Right atrium auricular region (tissue), 2 donors: ENCODE results near the gene PLXNA2. TPM values are rescaled to one million over a fixed set of nuclear protein-coding genes. Genes with fewer than 3 reads are reported as not detected.

Experiments used
- DNase-seq: peaks from one replicate; pipeline ENCODE4 v3.0.0-alpha.2; 2019; ENCODE audit warnings: low spot score
- H3K27ac ChIP-seq, 2 donors: fragments of 200-600 bp; sonication (generic); 1 replicate in 1 of 2; 2 replicates in 1 of 2; pipeline ENCODE4 v1.5.1; 2016 to 2019
- H3K27me3 ChIP-seq, 2 donors: fragments of 200-600 bp; sonication (generic); one replicate each; pipeline versions ENCODE4 v1.5.1 to v1.6.0; 2017 to 2019
- H3K36me3 ChIP-seq: fragments of 200-600 bp; sonication (generic); one replicate; pipeline ENCODE4 v1.5.1; 2016
- H3K4me1 ChIP-seq, 2 donors: fragments of 200-600 bp; sonication (generic); one replicate each; pipeline versions ENCODE4 v1.5.1 to v1.6.0; 2017 to 2019
- H3K4me3 ChIP-seq, 2 donors: fragments of 200-600 bp; sonication (generic); 1 replicate in 1 of 2; 2 replicates in 1 of 2; pipeline ENCODE4 v1.5.1; 2017 to 2019; ENCODE audit warnings: mild to moderate bottlenecking in 1 of 2, moderate library complexity in 1 of 2
- H3K9me3 ChIP-seq, 2 donors: fragments of 200-600 bp; sonication (generic); one replicate each; pipeline ENCODE4 v1.5.1; 2019
- total RNA-seq, 2 donors: library from RNA; depleted of rRNA; stranded (reverse); fragments of >200 nt; gene quantifications; one replicate each; pipeline ENCODE4 v1.1.0, GENCODE V29; 2016
- TF ChIP-seq, protein P1 (sequence below), 2 donors: fragments of 200-600 bp; sonication (generic); IDR thresholded peaks; one replicate each; pipeline ENCODE4 v1.5.1; 2019; ENCODE audit warnings: antibody characterized with exemption in 2 of 2

Gene PLXNA2
- total RNA-seq, 2 donors from 2014 or later, result 10.8 to 23.8 TPM

DNA sequence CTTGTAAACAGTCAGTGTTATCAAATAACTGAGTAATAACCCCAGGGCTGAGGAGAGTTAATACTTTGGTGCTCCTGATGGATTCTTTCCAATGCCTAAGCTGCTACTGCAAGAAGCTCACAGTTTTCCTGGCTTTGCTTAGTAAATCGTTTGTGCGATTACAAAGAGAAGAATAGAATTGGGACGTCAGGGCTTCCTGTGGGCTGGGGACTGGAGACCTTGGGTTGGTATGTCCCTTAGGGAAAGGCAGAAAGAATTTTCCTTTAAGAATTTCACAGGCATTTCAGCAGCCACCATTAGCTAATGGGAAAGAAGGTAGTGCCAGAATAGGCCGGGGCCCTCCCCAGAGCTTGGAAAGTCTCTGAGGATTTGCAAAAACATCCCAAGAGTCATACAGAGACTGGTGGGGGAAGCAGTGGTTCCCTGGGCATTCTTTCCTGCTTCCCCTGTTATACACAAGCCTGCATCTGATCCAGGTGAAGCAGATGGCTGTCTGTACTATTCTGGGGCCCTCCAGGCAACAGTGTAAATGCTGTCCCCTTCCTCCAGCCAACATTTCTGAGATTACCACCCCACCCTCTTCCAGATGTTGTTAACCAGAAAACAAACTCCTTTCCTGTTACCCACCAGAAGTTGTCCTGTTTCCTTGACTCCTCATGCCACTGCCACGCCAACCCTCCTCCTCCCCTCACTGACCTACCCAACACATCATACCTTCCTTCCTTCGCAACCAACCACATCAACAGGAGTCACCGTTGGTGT is 40.2 kb downstream of the PLXNA2 start:
- Histone ChIP-seq H3K4me1 (peaks cover 0 to 84% of the 10 kb centered on the region in 2 donors), H3K4me3 (no peak overlapping the region), H3K27ac (peak overlapping the region; percentile 66 to 72), H3K27me3 (no peaks in the 10 kb centered on the region), H3K9me3 (no peaks in the 10 kb centered on the region), H3K36me3 (no peaks in the 10 kb centered on the region)
- TF ChIP-seq, protein P1, sequence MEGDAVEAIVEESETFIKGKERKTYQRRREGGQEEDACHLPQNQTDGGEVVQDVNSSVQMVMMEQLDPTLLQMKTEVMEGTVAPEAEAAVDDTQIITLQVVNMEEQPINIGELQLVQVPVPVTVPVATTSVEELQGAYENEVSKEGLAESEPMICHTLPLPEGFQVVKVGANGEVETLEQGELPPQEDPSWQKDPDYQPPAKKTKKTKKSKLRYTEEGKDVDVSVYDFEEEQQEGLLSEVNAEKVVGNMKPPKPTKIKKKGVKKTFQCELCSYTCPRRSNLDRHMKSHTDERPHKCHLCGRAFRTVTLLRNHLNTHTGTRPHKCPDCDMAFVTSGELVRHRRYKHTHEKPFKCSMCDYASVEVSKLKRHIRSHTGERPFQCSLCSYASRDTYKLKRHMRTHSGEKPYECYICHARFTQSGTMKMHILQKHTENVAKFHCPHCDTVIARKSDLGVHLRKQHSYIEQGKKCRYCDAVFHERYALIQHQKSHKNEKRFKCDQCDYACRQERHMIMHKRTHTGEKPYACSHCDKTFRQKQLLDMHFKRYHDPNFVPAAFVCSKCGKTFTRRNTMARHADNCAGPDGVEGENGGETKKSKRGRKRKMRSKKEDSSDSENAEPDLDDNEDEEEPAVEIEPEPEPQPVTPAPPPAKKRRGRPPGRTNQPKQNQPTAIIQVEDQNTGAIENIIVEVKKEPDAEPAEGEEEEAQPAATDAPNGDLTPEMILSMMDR (IDR thresholded peaks at IDR 0.05), result no peak
- DNase-seq, result no peak

DNA sequence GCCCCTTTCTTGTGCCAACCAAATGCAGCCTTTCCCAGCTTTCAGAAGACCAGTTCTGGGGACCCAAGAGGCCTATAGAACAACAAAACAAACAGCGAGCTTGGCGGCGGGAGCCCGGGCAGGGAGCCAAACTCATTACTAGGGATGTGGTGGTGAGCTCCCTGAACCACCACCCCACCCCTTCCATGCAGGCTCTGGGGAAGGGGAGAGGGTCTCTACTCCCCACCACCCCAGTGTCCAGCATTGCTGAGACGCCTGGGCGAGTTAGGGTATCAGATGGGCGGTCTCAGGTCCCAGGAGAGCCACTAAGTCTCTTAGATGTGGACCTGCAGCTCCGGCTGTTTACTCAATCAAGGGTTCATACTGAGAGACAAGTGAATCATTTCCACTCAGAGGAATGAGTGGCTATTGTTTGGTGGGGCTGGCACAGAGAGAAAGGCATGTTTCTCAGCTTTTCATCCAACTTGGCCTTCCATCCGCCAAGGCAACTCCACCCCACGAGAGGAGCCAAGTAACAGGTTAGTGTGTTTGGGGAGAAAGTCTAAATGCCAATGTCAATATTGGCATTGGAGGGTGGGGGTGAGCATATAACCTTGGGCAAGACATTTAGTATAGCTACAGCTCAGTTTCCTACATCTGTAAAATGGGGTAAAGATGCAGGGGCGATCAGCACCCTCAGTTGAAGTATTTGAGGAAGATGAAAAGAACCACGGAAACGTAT is 40.9 kb downstream of the PLXNA2 start:
- Histone ChIP-seq H3K4me3 (no peak overlapping the region), H3K27me3 (no peaks in the 10 kb centered on the region), H3K36me3 (no peaks in the 10 kb centered on the region), H3K9me3 (no peaks in the 10 kb centered on the region), H3K27ac (peak overlapping the region; percentile 66 to 72), H3K4me1 (peaks cover 0 to 79% of the 10 kb centered on the region in 2 donors)
- TF ChIP-seq, protein P1 (IDR thresholded peaks at IDR 0.05), result no peak
- DNase-seq, result no peak

DNA sequence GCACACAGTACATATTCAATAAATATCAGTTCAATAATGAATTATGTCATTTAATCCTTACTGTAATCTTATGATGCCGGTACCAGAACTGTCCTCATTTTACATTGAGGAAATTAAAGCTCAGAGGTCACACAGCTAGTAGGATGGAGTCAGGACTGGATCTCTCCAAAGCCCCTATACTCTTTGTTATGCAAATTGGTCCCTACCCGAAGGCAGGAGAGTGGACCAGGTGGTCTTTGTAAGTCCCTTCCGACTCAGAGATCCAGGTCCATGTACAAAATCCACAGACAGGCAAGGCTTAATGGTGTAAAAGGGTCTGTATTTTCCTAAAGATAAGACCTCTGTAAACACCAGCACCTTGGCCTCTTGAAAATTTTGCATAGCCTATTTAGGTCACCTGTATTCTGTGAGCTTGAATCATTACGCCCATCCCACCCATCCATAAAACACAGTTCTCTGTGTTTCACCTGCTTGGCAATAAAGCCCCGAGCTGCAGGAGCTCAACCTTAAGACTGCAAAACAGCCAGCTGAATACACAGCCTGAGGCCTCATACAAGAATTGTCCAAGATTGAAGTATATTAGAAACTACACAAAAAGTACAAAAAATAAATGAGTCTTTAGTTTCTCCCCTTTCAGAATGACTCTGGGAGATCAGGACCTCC is 41.7 kb downstream of the PLXNA2 start:
- TF ChIP-seq, protein P1 (IDR thresholded peaks at IDR 0.05), result no peak
- Histone ChIP-seq H3K36me3 (no peaks in the 10 kb centered on the region), H3K4me1 (peaks cover 0 to 70% of the 10 kb centered on the region in 2 donors), H3K27me3 (no peaks in the 10 kb centered on the region), H3K9me3 (no peaks in the 10 kb centered on the region), H3K27ac (peak overlapping the region; percentile 66 to 72), H3K4me3 (no peak overlapping the region)
- DNase-seq, result no peak

DNA sequence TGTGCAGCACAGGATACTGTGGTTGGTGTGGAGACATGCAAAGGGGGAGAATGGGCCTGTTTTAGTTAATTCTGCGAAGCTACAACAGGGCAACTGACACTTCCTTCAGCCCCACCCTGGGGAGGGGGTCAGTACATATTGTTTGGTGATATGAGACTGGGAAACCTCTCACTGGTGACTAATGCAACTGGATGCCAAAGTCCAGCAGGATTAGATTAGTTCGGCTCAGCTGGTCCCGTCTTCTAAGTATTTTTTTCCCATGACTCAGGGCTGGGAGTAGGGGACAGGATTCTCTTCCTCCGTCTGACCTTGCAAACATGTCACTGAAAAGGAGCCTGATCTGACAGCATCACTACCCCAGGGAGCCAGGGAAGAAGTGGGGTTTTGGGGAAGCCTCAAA is 43.0 kb downstream of the PLXNA2 start:
- peak overlapping the region; percentile 19 to 66 for H3K27ac ChIP-seq
- DNase-seq, result peak; percentile 84
- no peaks in the 10 kb centered on the region for H3K36me3 ChIP-seq
- H3K27me3 ChIP-seq, result no peaks in the 10 kb centered on the region
- H3K4me3 ChIP-seq, result no peak overlapping the region
- TF ChIP-seq, protein P1 (IDR thresholded peaks at IDR 0.05), result no peak
- peaks cover 0 to 58% of the 10 kb centered on the region in 2 donors for H3K4me1 ChIP-seq
- H3K9me3 ChIP-seq, result no peaks in the 10 kb centered on the region

DNA sequence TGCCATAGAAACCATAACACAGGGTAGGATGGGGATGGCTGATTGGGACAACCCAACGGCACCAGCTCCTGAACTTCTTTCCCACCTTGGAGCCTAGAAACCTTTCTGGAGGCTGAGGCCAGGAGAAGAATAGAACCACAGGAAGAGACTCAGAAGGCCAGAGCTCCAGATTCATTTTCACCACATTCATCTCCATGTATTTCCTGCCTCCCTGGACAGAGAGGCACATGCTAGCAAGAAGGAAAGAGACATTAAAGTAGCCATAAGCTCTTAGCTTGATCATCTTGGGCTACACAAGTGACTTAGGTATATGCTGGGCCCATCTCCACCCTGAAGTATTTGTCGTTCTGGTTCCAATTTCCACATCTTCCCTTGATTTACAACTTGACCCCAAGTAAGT is 44.1 kb downstream of the PLXNA2 start:
- no peak for DNase-seq
- H3K9me3 ChIP-seq, result no peaks in the 10 kb centered on the region
- H3K4me3 ChIP-seq, result no peak overlapping the region
- H3K4me1 ChIP-seq, result peaks cover 0 to 47% of the 10 kb centered on the region in 2 donors
- no peak overlapping the region for H3K27ac ChIP-seq
- H3K36me3 ChIP-seq, result no peaks in the 10 kb centered on the region
- TF ChIP-seq, protein P1 (IDR thresholded peaks at IDR 0.05), result no peak
- no peaks in the 10 kb centered on the region for H3K27me3 ChIP-seq
